Activated T-cell treated with anti-CD3 and anti-CD28 coated beads, Interleukin-2, amount 50 U/mL, for 1 hour (primary cell): ENCODE measurements around the gene FHIT.
"Not testable (repeated sequence)": the region's sequence is repeated elsewhere in the genome, so short reads cannot be mapped to it uniquely, and the experiment has no call there.

ENCODE experiments used
- DNase-seq: peaks from one replicate; pipeline ENCODE4 v3.0.0-alpha.2; 2020

FHIT gene

DNA sequence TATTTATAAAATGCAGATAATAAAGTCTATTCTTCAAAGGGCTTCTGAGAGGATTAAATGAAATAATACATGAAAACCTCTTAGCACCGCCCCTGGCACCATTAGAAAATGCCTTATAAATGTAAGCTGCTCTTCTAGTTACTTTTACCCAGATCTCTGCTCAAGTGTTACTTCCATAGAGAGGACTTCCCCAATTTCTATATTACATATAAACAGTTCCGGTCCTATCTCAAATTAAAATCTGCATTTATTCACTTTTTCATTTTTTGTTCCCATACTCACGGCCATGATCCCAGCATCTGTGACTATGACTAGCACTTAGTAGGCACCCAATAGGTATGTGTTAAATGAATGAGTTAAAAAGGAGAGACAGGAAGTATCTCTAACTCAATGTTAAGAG, 1310.5 kb downstream of the FHIT start:
- no peak for DNase-seq

DNA sequence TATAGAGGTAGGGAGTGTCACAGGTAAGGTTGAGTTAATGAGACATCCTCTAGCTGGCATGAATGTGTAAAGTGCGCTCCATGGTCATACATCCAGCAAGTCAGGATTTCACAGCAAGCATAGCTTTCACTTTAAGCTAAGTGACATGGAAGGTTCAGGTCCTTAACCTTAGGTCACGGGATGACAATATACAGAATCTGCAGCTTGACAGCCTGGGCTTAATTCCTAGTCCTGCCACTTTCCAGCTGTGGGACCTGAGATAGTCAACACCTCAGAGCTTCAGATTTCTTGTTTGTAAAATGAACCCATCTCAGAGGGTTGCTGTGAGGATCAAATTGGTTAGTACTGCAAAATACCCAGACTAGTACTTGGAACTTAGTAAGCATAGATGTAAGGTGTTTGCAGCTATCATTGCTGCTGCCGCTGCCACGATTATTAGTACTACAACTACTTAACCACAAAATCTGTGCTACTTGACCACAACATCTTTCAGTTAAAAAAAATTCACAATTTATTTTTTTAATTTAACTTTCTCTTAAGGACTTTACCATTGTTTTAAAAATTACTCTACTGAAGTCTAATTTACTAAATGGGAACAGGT, 1311.3 kb downstream of the FHIT start:
- DNase-seq: no peak

DNA sequence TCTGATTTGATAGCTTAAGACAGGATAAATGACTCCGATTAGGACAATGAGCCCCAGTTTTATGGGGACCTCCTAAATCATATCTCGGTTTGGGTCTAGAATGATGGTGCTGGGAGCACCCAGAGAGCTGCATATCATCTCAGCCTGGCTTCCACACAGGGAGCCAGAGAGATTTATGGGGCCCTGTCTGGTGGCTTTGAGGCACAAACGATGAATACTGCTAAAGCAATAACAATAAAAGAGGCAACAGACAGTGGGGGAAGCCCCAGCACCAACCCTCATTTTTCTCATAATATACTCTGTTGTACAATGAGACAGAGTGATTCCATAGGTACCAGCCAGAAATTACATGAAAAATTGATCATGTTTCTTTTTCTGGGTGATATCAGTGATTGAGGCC, 1312.4 kb downstream of the FHIT start:
- no peak for DNase-seq

DNA sequence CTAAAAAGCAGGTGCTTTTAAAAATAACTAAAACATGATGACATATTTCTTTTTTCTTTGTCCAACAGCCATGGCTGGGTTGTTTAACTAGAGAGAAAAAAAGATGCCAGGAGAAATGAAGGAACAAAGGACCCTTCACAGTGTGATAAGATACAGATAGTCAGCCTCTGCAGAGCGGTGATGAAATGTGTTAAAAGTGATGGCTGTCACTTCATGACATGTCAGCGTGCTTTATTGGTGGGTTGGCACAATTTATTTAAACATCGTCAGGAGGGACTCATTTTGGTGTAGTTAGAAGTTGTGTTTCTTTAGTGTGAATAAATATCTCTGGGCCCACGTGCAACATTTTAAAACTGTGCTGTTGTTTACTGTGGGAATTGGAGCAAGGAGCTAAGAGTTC, 1314.1 kb downstream of the FHIT start:
- DNase-seq: no peak

DNA sequence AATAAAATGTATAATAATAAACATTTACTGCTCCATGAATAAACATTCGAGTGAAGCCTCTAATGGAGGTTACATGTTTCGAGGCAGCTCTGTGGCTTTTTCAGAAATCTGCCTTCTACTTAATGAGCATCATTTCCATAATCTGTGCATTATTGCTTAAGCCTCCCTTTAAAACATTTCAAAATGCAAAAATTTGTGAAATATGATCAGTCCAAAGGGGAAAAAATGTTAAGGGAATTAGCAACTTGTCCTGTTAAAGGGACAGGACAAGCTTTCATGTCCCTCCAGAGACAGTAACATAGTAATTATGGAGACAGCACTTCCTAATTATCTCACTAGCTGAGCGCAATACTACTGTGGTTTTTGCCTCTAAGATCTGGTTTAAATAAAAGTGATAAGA, 1314.8 kb downstream of the FHIT start:
- DNase-seq: no peak

DNA sequence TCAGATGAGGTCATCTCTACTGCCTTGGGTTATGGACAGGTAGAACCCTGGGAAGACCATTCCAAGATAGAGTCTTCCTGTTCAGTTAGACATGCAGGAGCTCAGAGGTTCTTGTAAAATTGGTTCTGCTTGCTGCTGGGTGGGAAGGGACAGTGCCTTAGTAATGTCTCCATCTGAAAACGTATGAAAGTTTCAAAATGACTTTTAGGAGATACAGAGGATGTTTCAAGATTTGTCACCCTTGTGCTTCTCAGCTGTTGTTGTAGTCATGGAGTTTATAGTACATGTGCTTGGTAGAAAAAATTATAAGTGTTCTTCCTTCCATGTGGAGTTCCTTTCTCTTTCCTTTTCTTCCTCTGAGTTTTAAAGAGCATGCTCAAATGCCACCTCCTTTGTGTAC, 1316.2 kb downstream of the FHIT start:
- DNase-seq: no peak

DNA sequence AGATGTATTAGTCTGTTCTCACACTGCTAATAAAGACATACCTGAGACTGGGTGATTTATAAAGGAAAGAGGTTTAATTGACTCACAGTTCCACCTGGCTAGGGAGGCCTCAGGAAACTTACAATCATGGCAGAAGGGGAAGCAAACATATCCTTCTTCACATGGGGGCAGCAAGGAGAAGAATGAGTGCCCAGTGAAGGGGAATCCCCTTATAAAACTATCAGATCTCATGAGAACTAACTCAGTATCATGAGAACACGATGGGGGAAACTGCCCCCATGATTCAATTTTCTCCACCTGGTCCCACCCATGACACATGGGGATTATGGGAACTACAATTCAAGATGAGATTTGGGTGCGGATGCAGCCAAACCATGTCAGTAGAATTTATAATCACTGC, 1316.7 kb downstream of the FHIT start:
- not testable (repeated sequence) for DNase-seq

DNA sequence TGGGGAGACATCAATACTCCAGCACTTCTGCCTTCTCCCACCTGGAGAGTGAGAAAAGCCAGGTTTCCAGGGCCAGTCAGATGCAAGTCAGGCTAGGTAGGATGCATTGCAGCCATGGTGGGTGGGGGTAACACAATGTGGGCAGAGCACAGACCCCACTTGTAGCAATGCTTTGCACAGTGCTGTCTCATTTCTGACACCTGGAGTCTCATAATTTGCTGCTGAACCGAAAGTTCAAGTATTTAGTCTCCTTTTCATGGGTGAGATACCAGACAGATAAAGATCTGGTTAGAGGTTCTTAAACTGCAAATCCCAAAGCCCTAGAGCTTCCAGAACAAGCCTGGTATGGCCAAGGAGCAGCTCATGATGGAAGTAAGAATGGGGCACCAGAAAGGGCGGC, 1321.1 kb downstream of the FHIT start:
- DNase-seq: no peak

DNA sequence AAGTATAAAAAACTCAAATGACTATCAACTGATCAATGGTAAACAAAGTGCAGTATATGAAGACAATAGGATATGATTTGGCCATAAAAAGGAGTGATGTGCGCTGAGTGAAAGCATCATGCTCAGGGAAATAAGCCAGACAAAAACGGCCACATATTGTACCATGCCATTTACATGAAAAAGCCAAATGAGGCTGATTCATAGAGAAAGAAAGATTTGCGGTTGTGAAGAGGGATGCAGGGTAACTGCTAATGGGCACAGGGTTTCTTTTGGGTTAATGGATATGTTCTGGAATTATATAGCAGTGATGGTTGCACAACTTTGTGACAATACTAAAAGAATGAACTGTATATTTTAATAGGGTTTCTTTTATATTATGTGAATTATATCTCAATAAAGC, 1324.2 kb downstream of the FHIT start:
- no peak for DNase-seq

DNA sequence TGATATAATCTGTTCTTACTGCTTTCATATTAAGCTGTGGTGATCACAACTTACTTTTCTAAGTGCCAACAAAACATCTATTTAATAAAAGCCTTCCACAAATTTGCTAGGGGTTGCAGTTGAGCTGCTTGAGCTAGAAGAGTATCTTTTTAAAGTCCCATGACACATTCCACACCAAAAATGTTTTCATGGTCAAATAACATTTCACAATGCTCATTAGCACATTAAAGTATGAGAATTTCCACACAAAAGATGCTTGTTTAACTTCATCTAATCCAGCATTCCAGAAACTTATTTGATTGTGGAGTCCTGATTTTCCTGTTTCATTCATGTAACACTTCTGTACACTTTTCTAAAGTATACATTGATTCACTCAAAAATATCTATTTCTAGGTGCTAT, 1325.3 kb downstream of the FHIT start:
- no peak for DNase-seq

DNA sequence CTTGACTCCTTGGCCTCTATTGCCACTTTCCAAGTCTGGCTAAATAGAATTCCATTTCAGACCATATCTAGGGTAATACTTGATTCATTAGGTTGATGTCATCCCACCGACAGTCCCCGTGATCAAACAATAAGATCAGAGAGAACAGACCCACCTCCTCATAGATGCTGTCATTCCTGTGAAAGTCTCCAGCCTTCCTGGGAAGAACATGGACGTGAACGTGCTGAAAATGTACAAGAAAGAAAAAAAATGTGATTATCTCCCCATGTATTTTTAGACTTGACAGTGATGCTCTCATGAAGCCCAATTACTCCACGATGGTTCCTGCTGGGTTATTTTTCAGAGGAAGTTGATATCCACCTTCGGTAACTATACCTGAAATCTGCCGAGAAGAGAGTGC, 1329.1 kb downstream of the FHIT start:
- DNase-seq: no peak

DNA sequence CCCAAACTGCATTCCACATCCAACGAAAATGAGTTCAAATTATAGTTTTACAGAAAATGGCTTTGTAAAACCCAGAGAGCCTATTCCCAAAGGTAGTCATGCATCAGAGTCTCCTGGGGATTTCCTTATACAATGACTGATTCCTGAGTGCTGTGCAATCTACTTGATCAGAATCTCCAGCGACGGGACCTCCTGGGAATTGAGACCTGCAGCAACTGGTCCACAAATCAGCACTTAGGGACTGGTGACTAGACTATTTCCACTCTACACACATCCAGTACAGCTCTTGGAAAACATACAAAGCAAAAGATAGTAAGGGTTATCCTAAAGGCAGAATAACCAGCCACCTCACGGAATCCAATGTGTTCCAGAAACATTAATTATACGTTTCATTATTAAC, 1330.4 kb downstream of the FHIT start:
- no peak for DNase-seq

DNA sequence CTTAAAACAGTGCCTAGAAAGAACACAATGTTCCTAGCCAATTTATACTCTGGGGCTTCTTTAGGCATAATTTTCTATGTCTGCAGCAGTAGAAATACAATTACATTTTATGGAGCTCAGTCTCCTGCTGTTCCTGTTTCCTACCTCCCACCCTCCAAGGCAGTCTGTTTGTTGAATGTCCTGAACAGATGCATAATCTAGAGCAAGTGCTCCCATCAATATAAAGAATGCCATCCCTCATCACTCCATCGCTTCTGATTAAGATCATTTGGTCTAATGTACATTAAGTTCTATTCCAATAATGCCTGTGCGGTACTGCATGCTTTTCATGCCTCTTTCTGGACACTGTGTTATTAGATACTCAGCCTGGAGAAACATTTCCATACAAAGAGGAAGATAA, 1331.7 kb downstream of the FHIT start:
- no peak for DNase-seq

DNA sequence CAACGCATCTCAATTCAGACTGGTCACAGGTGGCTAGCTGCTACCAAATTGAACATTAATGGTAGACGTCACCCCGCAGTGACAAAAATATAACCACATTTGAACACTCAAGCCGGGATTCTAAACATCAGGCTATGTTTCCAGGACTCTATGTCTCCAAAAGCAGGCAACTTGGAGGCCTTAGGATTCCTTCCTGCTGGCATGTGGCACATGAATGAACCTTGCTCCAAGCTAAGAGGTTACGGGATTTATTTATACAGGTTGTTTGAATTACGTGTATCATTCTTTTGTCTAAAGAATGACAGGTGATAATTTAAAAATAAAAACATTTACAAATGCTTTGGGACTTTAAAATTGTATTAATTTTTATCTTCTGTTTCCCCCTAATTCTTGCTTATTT, 1337.0 kb downstream of the FHIT start:
- no peak for DNase-seq

DNA sequence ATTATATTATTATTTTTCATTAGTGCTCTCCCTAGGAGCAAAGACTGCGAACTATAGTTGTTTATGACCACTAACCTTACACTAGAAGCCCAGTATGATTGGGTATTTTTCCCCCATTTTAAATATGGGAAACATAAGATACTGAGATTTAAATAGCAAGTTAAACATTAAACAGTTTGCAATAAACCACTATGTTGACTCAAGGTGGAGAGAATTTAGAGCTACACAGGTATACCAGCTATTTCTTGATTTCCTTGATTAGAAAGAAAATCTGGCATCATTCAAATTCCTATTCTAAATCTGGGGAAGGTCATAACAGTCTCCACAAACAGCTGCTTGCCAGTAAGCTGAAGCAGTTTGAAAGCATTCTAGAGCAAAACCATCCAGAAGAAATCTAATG, 1337.6 kb downstream of the FHIT start:
- DNase-seq: no peak

DNA sequence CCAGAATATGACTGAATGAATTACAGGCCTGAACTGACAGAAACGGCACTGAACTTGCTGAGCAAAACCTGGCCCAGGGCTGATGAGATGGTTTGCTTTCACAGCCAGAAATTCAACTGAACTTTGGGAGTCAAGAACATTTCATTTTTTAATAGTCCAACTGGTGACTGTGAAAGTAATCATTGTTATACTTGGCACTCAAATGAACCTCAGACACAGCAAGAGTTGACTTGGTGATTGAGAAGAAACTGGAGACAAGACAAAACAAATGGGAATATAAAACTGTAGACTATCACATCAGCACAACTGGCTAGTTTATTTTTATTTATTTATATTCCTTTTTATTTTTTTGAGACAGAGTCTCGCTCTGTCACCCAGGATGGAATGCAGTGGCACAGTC, 1342.6 kb downstream of the FHIT start:
- no peak for DNase-seq

DNA sequence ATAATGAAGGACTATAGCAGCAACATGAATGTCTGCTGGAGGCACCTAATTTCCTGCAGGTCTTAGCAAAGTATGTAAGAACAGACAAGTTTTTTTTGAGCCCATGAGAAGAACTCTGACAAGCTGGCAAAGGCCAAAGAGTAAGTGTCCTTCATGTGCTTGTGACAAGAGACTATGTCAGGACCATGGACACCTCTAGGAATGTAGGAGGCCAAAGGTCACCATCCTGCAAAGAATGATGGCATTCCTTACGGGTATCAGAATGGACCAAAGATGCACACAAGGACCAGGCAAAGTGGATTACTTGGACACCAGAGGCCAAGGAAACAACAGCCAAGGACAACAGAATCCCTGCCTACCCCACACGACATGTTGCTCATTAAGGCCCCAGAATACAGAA, 1343.0 kb downstream of the FHIT start:
- DNase-seq: no peak

DNA sequence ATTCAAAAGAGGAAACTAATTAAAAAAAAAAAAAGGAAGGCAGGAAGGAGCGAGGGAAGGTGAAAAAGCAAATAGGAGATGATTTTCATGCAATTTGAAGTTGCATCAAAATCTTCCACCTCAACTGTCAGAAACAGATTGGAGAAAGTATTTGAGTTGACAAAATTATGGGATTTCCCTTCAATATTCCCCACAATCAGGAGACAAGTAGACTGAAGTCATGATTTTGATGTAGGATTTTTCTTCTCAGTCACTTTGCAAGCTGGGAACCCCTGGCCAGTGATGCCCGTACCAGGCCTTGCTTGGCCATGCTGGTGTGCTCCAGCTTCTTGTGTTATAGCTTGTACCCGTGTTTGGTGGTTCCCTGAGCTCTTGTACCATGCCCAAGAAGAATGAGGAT, 1347.0 kb downstream of the FHIT start:
- no peak for DNase-seq

DNA sequence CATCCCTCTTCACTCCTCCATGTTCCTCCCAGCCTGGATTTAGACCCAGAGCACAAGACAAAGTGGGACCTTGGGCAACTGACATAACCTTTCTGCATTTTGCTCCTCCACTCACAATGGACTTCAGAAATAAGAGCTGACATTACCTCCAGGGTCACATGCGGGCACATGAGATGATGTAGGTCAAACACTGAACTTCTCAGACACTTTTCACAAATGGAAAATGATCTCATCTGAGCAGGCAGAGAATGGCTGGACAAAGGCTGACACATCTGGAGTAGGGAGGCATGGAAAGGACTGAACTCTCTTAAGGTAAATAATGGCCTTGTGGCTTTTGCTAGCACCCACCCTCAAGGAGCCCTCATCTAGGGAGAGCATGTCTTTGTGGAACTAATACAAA, 1352.2 kb downstream of the FHIT start:
- DNase-seq: no peak

DNA sequence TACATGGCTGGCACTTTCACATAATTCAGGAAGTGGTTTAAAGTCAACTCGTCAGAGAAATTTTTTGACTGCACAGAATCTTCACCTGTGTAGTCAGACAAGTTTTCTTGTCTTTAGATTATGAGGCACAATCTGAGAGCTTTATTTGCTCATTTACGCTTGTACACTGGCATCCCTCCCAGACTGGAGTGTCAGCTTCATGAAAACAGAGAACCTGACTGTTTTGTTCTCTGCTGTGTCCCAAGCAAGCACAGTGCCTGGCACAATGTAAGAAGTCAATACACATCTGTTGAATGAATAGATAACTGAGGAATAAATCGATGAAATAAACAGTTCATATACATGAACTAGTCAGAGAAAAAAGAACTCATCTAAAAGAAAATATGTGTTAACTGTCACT, 1355.3 kb downstream of the FHIT start:
- DNase-seq: no peak

DNA sequence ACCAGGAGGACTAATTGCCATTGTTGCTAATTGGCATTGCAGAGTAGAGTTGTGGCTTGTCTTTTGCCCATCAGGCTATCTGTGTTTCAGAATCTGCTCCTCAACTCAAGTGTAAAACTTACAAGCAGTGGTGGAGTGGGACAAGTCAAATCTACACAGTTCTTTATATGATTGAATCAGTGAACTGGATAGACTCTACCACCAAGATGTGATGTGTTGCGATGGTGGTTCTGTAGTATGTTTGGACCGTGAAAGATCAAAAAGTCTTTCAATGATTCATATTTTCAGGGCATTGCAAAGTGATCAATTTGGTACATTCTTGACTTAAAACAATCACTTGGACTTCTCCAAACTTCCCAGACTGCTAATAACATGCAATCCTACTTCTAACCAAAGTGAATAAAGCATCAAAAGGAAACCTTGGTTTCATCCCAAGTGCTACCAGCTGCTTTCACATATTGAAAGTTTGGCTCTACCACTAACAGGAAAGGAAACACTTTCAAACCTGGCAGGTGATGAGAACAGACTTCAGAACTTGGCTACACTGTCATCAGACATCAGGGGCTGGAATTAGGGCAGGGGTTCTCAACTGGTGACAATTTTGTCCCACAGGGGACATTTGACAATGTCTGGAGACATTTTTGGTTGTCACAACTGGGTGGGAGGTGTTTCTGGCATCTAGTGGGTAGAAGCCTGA, 1356.7 kb downstream of the FHIT start:
- DNase-seq: no peak

DNA sequence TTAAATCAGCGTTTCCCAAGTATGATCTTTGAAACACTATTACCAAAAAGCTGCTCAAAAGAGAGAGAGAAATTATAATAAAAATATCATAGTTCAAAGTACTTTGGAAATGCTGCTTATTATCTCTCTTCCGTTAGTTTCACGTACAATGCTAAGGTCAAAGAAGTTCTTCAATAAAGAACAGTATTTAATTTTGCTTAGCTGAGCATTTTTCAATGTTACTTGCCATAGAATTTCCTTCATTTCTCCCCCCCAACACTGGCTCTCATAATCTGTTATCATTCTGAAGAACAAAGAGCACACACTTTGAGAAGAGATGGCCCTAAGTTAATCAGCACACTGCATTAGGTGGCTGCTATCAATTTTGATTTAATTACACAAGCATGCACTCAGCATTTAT, 1360.6 kb downstream of the FHIT start:
- DNase-seq: no peak

DNA sequence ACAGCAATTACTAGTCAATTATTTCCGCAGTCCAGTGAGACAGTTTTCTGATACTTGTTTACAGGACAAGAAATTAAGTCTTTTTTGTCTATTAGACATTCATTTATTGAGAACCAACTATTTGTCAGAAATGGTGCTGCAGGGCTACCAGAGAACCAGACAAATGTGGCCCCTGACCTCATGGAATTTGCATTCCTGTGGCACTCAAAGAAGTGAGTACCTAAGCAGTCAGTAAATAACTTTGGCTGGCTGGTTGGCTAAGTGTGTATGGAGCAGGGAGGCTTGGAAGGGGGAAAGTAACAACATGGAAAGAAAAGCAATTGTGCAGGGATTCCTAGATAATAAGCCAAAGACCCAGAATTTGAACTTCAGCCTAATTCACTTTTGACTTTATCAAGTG, 1364.5 kb downstream of the FHIT start:
- DNase-seq: no peak

DNA sequence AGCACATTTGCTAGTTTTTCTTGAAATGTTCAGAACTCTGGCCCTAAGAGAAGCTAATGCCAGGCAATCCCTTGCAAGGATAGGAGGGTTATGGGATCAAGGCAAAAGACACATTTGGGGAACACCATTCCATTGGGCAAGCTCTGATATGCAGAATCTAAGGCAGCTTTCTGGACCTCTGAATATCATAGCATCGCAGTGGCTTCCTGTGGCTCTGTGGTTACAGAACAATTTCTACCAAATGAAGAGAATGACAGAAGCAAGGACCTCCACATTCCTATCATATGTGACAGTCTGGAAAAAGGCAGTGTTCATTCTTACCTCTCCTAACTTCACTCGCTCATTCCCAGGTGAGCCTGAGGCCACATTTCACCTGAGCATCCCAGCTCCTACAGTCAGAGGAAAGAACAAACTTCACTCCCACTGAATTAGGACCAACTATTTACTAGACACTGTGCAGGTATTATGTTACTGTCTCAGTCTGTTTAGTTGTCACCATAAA, 1365.3 kb downstream of the FHIT start:
- no peak for DNase-seq

DNA sequence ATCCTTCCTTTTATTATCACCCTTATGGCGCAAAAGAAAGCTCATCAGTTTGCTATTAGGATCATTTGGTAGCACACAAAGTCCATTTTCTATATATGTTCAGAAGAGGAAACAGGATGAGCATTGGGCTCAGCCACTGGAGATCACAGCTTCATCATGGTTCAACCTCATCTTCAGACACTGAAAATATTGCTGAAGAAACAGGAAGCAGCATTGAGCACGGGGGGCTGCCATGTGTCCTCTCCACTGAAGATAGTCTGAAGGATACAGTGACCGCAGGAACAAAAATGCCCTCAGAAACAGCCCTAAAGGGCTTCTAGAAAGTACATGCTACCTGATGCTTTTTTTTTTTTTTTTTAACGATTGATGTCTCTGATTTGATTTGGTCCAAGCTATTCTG, 1366.2 kb downstream of the FHIT start:
- no peak for DNase-seq
